GM20000 (cell line): ENCODE results near the gene MAD1L1.

Source experiments
- DNase-seq: peaks from one replicate; pipeline ENCODE4 v3.0.0; 2012; ENCODE audit warnings: low spot score
- CTCF ChIP-seq: IDR thresholded peaks from 2 replicates; pipeline ENCODE4 v1.5.1; 2012; ENCODE audit warnings: mild to moderate bottlenecking, control low read depth; ENCODE audit errors: extremely low read depth, missing control alignments

The MAD1L1 gene

GRCh38 chr7:1939434-1940401 lies 293.0 kb downstream of the MAD1L1 start:
- no peak for TF ChIP-seq CTCF
- peak; percentile 67 for DNase-seq

GRCh38 chr7:1938788-1939433 lies 293.8 kb downstream of the MAD1L1 start:
- no peak for DNase-seq
- no peak for TF ChIP-seq CTCF

GRCh38 chr7:1937252-1937605 lies 295.5 kb downstream of the MAD1L1 start:
- no peak for DNase-seq
- TF ChIP-seq CTCF, result no peak

GRCh38 chr7:1936531-1937251 lies 296.1 kb downstream of the MAD1L1 start:
- DNase-seq, result no peak

GRCh38 chr7:1936006-1936310 lies 296.8 kb downstream of the MAD1L1 start:
- no peak for DNase-seq
- TF ChIP-seq CTCF, result no peak

More at GRCh38 chr7:1936531-1937251, 296.1 kb downstream of the MAD1L1 start:
- TF ChIP-seq CTCF, result no peak

GRCh38 chr7:1935176-1936005 lies 297.4 kb downstream of the MAD1L1 start:
- no peak for DNase-seq
- TF ChIP-seq CTCF, result no peak
